Duodenal mucosa (tissue), 2 donors: ENCODE data around the gene GNB1.

Experiments
- H3K27ac ChIP-seq: one replicate; pipeline ENCODE4 v1.7.0; 2013; ENCODE audit warnings: low read depth, low read length
- H3K27me3 ChIP-seq, 2 donors: one replicate each; pipeline ENCODE4 v1.7.0; 2013; ENCODE audit warnings: low read length in 2 of 2, control low read depth in 1 of 2; ENCODE audit not compliant: insufficient read depth in 2 of 2, control insufficient read depth in 1 of 2
- H3K36me3 ChIP-seq, 2 donors: one replicate each; pipeline ENCODE4 v1.7.0; 2013; ENCODE audit warnings: low read length in 2 of 2, control low read depth in 1 of 2; ENCODE audit not compliant: insufficient read depth in 2 of 2, control insufficient read depth in 1 of 2
- H3K4me1 ChIP-seq, 2 donors: one replicate each; pipeline ENCODE4 v1.7.0; 2013; ENCODE audit warnings: low read length in 2 of 2, control low read depth in 1 of 2; ENCODE audit not compliant: insufficient read depth in 2 of 2, control insufficient read depth in 1 of 2
- H3K4me3 ChIP-seq, 2 donors: one replicate each; pipeline ENCODE4 v1.7.0; 2013; ENCODE audit warnings: low read length in 2 of 2, low read depth in 1 of 2
- H3K9ac ChIP-seq, 2 donors: one replicate each; pipeline ENCODE4 v1.7.0; 2013; ENCODE audit warnings: low read length in 2 of 2, low read depth in 1 of 2
- H3K9me3 ChIP-seq, 2 donors: one replicate each; pipeline ENCODE4 v1.7.0; 2013; ENCODE audit warnings: low read length in 2 of 2, control low read depth in 1 of 2; ENCODE audit not compliant: control insufficient read depth in 1 of 2

GNB1 gene

GRCh38 chr1:1777950-1778662 lies 112.8 kb downstream of the GNB1 start, which contains the start of gene NADK:
Gene NADK (minus strand): TSS chr1:1778470. CDS start chr1:1765406, 13,064 bp downstream.
- Histone ChIP-seq H3K27me3 (no peaks in the 10 kb centered on the region), H3K4me3 (peak within 1 kb of the TSS; percentile 86 to 91), H3K36me3 (no peaks in the 10 kb centered on the region), H3K9me3 (no peaks in the 10 kb centered on the region), H3K9ac (peak within 1 kb of the TSS; percentile 90 to 96), H3K27ac (peak within 1 kb of the TSS; percentile 96), H3K4me1 (peaks cover 53 to 67% of the 10 kb centered on the region in 2 donors)

DNA sequence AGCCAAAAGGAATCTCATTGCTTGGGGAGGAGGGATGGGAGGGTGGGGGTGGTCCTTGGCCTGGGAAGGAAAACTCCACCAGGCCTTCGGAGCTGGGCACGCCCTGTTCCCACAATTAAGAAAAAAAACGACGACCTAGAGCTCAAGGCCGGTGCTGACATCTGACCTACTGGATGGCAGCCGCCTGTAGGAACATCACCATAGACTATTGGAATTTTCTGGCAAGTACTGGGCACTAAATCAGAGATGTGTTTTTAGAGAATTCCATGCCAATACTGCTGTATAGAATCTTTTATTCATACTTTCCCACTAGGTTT lies 113.3 kb downstream of the GNB1 start:
- Histone ChIP-seq H3K9ac (peak overlapping the region; percentile 90 to 96), H3K4me1 (peaks cover 47 to 62% of the 10 kb centered on the region in 2 donors), H3K27ac (peak overlapping the region; percentile 81), H3K27me3 (no peaks in the 10 kb centered on the region), H3K9me3 (no peaks in the 10 kb centered on the region), H3K4me3 (peak overlapping the region; percentile 86 to 91), H3K36me3 (no peaks in the 10 kb centered on the region)

- Histone ChIP-seq H3K4me1 (peaks cover 43 to 56% of the 10 kb centered on the region in 2 donors), H3K9me3 (no peaks in the 10 kb centered on the region), H3K9ac (peak overlapping the region; percentile 90 to 96), H3K4me3 (peak overlapping the region; percentile 86 to 91), H3K27ac (peak overlapping the region; percentile 5), H3K27me3 (no peaks in the 10 kb centered on the region), H3K36me3 (peaks cover 3 to 5% of the 10 kb centered on the region in 2 donors)
Measured at GRCh38 chr1:1776672-1777582, 114.0 kb downstream of the GNB1 start.

DNA sequence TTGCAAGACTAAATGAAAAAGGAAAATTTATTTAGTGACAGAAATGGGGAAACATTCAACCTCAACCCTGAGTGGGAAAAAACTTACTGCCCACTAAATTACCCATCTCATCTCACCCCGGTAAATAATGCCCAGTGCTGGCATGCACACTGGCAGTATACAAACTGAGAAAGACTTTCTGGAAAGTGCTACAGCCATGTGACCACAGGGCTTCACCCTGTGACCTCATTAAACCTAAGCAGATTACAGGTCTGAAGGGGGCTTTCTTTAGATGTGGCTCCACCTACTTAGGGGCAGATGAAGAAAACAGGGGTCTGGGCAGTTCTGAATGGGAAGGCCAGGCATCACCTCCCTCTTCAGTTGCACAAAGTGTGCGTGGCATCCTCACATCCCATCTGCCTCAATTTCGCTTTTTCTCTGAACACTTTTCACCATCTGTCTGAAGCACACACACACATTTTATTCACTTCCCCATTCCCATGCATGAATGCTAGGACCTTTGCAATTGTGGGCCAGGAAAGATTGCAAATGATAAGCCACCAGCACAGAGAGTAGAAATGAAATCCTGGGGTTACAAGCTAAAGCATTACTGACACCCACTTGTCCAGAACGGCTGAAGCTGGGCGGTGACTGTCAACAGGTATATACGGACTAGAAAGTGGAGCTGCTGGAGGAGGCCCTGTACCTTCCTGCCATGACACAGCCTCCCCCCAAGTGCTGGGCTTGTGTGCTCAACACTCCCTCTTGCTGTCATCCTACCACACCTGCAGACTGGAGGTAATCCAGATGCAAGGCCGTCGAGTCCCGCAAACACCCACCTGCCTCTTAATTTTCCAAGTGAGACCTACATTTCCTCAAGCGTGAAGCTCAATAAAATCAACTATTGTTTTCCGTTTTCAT lies 115.3 kb downstream of the GNB1 start:
- H3K27me3 ChIP-seq, result no peaks in the 10 kb centered on the region
- peak overlapping the region in 1 of 2 donors; percentile 29 for H3K9ac ChIP-seq
- H3K9me3 ChIP-seq, result peaks cover 0 to 6% of the 10 kb centered on the region in 2 donors
- no peak overlapping the region for H3K27ac ChIP-seq
- peak overlapping the region; percentile 25 to 38 for H3K4me3 ChIP-seq
- H3K36me3 ChIP-seq, result peaks cover 7 to 12% of the 10 kb centered on the region in 2 donors
- peaks cover 30 to 43% of the 10 kb centered on the region in 2 donors for H3K4me1 ChIP-seq

GRCh38 chr1:1773874-1774273 lies 117.0 kb downstream of the GNB1 start:
- H3K36me3 ChIP-seq, result peaks cover 7 to 12% of the 10 kb centered on the region in 2 donors
- H3K27me3 ChIP-seq, result no peaks in the 10 kb centered on the region

GRCh38 chr1:1771096-1771495 lies 119.8 kb downstream of the GNB1 start:
- Histone ChIP-seq H3K36me3 (peaks cover 7 to 28% of the 10 kb centered on the region in 2 donors), H3K27ac (no peak overlapping the region), H3K9me3 (peaks cover 0 to 6% of the 10 kb centered on the region in 2 donors), H3K27me3 (no peaks in the 10 kb centered on the region), H3K9ac (no peak overlapping the region), H3K4me1 (peaks cover 9 to 15% of the 10 kb centered on the region in 2 donors), H3K4me3 (peak overlapping the region in 1 of 2 donors; percentile 28)

More at GRCh38 chr1:1773874-1774273, 117.0 kb downstream of the GNB1 start:
- Histone ChIP-seq H3K4me1 (peaks cover 15 to 26% of the 10 kb centered on the region in 2 donors), H3K9me3 (peaks cover 0 to 6% of the 10 kb centered on the region in 2 donors), H3K4me3 (no peak overlapping the region), H3K27ac (no peak overlapping the region), H3K9ac (no peak overlapping the region)

GRCh38 chr1:1770102-1770501 lies 120.8 kb downstream of the GNB1 start:
- Histone ChIP-seq H3K4me3 (no peak overlapping the region), H3K27ac (no peak overlapping the region), H3K36me3 (peaks cover 8 to 31% of the 10 kb centered on the region in 2 donors), H3K9me3 (peaks cover 0 to 6% of the 10 kb centered on the region in 2 donors), H3K27me3 (no peaks in the 10 kb centered on the region), H3K4me1 (peaks cover 2 to 5% of the 10 kb centered on the region in 2 donors), H3K9ac (no peak overlapping the region)

DNA sequence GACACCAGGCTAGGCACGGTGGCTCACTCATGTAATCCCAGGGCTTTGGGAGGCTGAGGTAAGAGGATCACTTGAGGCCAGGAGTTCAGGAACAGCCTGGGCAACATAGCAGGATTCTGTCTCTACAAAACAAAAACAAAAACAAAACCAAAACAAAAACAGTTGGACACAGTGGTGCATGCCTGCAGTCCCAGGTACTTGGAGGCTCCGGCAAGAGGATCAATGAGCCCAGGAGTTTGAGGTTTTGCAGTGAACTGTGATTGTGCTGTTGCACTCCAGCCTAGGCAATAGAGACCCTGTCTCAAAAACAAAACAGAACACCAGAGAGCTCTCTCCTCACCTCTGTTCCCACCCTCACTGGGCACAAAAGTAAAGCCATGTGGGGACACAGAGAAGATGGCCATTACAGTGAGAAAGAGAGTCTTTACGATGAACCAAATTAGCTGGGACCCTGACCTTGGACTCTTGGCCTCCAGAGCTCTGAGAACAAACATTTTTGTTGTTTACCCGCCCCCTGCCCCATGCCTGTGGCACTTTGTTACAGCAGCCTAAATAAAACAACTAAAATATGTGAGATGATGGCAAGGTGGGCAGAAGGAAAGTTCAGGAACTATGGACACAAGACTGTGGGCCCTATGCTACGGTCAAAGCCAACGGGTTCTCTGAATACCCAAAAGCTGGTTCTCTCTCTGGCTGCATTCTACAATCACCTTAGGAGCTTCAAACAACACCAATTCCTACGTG lies 122.5 kb downstream of the GNB1 start:
- H3K27ac ChIP-seq, result no peak overlapping the region
- H3K4me3 ChIP-seq, result no peak overlapping the region
- no peak overlapping the region for H3K9ac ChIP-seq
- peaks cover 20 to 47% of the 10 kb centered on the region in 2 donors for H3K36me3 ChIP-seq
- H3K4me1 ChIP-seq, result peaks cover 0 to 5% of the 10 kb centered on the region in 2 donors
- H3K9me3 ChIP-seq, result peaks cover 0 to 6% of the 10 kb centered on the region in 2 donors
- H3K27me3 ChIP-seq, result no peaks in the 10 kb centered on the region

DNA sequence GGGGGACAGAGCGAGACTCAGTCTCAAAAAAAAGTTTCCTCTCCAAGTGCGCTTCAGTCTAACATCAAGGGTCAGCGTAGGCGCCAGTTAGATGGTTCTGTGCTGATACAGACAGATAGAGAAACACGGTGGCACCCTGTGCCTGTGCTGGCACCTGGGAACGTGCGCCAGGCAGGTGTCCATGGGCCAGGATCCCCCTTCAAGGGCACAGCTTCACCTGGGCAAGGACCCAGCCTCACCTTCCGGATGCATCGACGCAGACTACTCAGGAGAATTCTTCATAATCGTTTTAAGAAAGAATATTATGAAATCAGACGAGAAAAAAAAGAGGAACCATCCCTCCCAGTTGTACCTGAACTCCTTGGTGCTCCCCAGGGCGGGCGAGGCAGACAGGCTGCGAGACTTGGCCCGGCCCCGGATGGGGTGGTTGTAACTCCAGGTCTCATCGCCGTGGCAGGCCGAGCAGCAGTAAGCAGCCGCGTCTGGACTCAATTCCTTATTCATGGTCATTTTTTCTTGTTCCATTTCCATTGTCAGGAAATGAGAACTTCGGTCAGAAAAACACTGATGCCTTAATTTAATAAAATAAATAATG lies 125.9 kb downstream of the GNB1 start:
- Histone ChIP-seq H3K4me1 (peaks cover 1 to 7% of the 10 kb centered on the region in 2 donors), H3K27ac (no peak overlapping the region), H3K27me3 (no peaks in the 10 kb centered on the region), H3K4me3 (no peak overlapping the region), H3K36me3 (peaks cover 20 to 66% of the 10 kb centered on the region in 2 donors), H3K9ac (no peak overlapping the region), H3K9me3 (no peaks in the 10 kb centered on the region)
